GM18498 (cell line): Measurements from ENCODE around the gene SIDT1.

Experiments used
- ATAC-seq: cut with Tn5 transposase; IDR thresholded peaks from one replicate; pipeline ENCODE4 v1.9.1; 2021; ENCODE audit warnings: mild to moderate bottlenecking, moderate library complexity; ENCODE audit not compliant: unreplicated experiment

Gene SIDT1

GRCh38 chr3:113594066-113594465 is 61.7 kb downstream of the SIDT1 start:
- ATAC-seq, result no peak

GRCh38 chr3:113597596-113598354 is 65.4 kb downstream of the SIDT1 start:
- no peak for ATAC-seq

- ATAC-seq, result no peak
Measured at GRCh38 chr3:113600418-113601182, 68.2 kb downstream of the SIDT1 start.

- ATAC-seq, result no peak
Measured at GRCh38 chr3:113601240-113601639, 68.9 kb downstream of the SIDT1 start.

GRCh38 chr3:113602256-113602655 is 69.9 kb downstream of the SIDT1 start:
- ATAC-seq, result no peak

GRCh38 chr3:113602836-113603235 is 70.5 kb downstream of the SIDT1 start:
- ATAC-seq, result no peak

- peak; percentile 100 for ATAC-seq
Measured at GRCh38 chr3:113606539-113607218, 74.3 kb downstream of the SIDT1 start.

GRCh38 chr3:113607219-113607596 is 74.9 kb downstream of the SIDT1 start:
- peak; percentile 4 for ATAC-seq

GRCh38 chr3:113614402-113614801 is 82.0 kb downstream of the SIDT1 start:
- ATAC-seq, result no peak

GRCh38 chr3:113615976-113616375 is 83.6 kb downstream of the SIDT1 start:
- no peak for ATAC-seq

GRCh38 chr3:113617726-113618125 is 85.4 kb downstream of the SIDT1 start:
- ATAC-seq, result no peak

GRCh38 chr3:113620091-113620490 is 87.7 kb downstream of the SIDT1 start:
- no peak for ATAC-seq

- no peak for ATAC-seq
Measured at GRCh38 chr3:113623324-113623723, 91.0 kb downstream of the SIDT1 start.

GRCh38 chr3:113623811-113624210 is 91.5 kb downstream of the SIDT1 start:
- ATAC-seq, result no peak

GRCh38 chr3:113625834-113626233 is 93.5 kb downstream of the SIDT1 start:
- no peak for ATAC-seq

- ATAC-seq, result peak; percentile 43
Measured at GRCh38 chr3:113626503-113627371, 94.4 kb downstream of the SIDT1 start.

GRCh38 chr3:113628316-113628715 is 96.0 kb downstream of the SIDT1 start:
- ATAC-seq, result no peak

GRCh38 chr3:113628788-113629187 is 96.4 kb downstream of the SIDT1 start:
- no peak for ATAC-seq

GRCh38 chr3:113629584-113630421 is 97.4 kb downstream of the SIDT1 start:
- no peak for ATAC-seq
